OCI-LY3 (cell line): Measurements from ENCODE around the gene ZNF182.

Source experiments
- H2AFZ ChIP-seq: fragments of 200-600, 300-600 bp; shearing (Covaris generic); 2 replicates; pipeline ENCODE4 v1.6.0; 2014; ENCODE audit warnings: antibody characterized with exemption, low read depth, low read length
- H3K27ac ChIP-seq: fragments of 200-600, 300-600 bp; sonication (generic); 2 replicates; pipeline ENCODE4 v1.5.1; 2014; ENCODE audit warnings: mild to moderate bottlenecking, low read length, moderate library complexity, mixed read lengths
- H3K27me3 ChIP-seq: fragments of 200-600, 300-600 bp; sonication (generic); 2 replicates; pipeline ENCODE4 v1.6.1; 2014; ENCODE audit warnings: low read depth, low read length, mixed read lengths
- H3K36me3 ChIP-seq: fragments of 200-600, 300-600 bp; sonication (generic); replicated peaks from 2 replicates; pipeline ENCODE3; 2014; ENCODE audit warnings: low read depth, low read length, mixed read lengths
- H3K4me1 ChIP-seq: fragments of 300-600, 200-600 bp; sonication (generic); 2 replicates; pipeline ENCODE4 v1.6.1; 2014; ENCODE audit warnings: low read length, mixed read lengths
- H3K4me2 ChIP-seq: fragments of 200-600, 300-600 bp; sonication (generic); 2 replicates; pipeline ENCODE4 v1.6.1; 2014; ENCODE audit warnings: low read length, mixed read lengths
- H3K4me3 ChIP-seq: fragments of 300-600, 200-600 bp; sonication (generic); 2 replicates; pipeline ENCODE4 v1.5.1; 2014; ENCODE audit warnings: antibody characterized with exemption, mild to moderate bottlenecking, low read length, moderate library complexity
- H3K79me2 ChIP-seq: fragments of 300-600, 200-600 bp; shearing (Covaris generic); 2 replicates; pipeline ENCODE4 v1.6.1; 2014; ENCODE audit warnings: mild to moderate bottlenecking, low read length, mixed read lengths
- H3K9ac ChIP-seq: fragments of 300-600, 200-600 bp; shearing (Covaris generic); 2 replicates; pipeline ENCODE4 v1.6.0; 2014; ENCODE audit warnings: mild to moderate bottlenecking, low read length, moderate library complexity
- H3K9me3 ChIP-seq: fragments of 200-600, 300-600 bp; shearing (Covaris generic); 2 replicates; pipeline ENCODE4 v1.6.1; 2014; ENCODE audit warnings: low read length, mixed read lengths; ENCODE audit not compliant: insufficient read depth
- H4K20me1 ChIP-seq: fragments of 200-600, 300-600 bp; sonication (generic); 2 replicates; pipeline ENCODE4 v1.6.1; 2016; ENCODE audit warnings: low read length, mixed read lengths; ENCODE audit not compliant: insufficient read depth
- CTCF ChIP-seq: fragments of 200-600, 300-600 bp; sonication (generic); IDR thresholded peaks from 2 replicates; pipeline ENCODE4 v1.5.1; 2014; ENCODE audit warnings: antibody characterized with exemption, low read length, low read depth
- EZH2phosphoT487 ChIP-seq: fragments of 200-600 bp; shearing (Covaris generic); IDR thresholded peaks from 2 replicates; pipeline ENCODE4 v1.6.1; 2018; ENCODE audit warnings: antibody characterized with exemption, mixed run types, low read depth

The ZNF182 gene

DNA sequence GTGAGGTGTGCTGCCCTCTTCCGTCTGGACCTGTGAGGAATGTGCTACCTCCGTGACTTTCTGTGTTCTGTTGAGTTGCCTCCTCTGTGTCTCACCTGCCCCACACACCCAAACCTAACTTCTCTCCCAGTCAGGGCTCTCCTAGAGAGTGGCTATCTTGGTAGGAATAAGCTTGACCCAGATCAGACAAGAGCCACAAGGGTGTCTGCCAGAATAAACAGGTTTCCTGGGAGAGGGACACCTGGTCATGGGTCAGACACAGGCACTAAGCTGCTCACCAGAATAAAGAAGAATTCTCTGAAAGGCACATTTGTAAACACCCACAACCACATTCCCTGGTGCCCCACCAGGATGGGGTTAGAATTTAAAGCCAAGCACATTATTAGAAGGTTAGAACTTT, 11.1 kb downstream of the ZNF182 start:
- Histone ChIP-seq H3K27me3 (no peaks in the 10 kb centered on the region), H3K79me2 (peaks cover 27% of the 10 kb centered on the region), H4K20me1 (no peaks in the 10 kb centered on the region), H3K27ac (no peak overlapping the region), H3K4me2 (no peak overlapping the region), H3K36me3 (peaks cover 82% of the 10 kb centered on the region), H2AFZ (no peak overlapping the region), H3K9ac (no peak overlapping the region), H3K4me1 (no peaks in the 10 kb centered on the region), H3K4me3 (no peak overlapping the region), H3K9me3 (no peaks in the 10 kb centered on the region; the same call in 1 of the 2 replicates)
- TF ChIP-seq CTCF (no peak), EZH2phosphoT487 (no peak)

GRCh38 chrX:47992095-47992380, 11.8 kb downstream of the ZNF182 start:
- H3K9ac ChIP-seq, result no peak overlapping the region
- peaks cover 27% of the 10 kb centered on the region for H3K79me2 ChIP-seq
- H3K4me2 ChIP-seq, result no peak overlapping the region
- H3K9me3 ChIP-seq, result no peaks in the 10 kb centered on the region; the same call in 1 of the 2 replicates
- H3K4me3 ChIP-seq, result no peak overlapping the region
- TF ChIP-seq EZH2phosphoT487 (no peak), CTCF (no peak)
- H2AFZ ChIP-seq, result no peak overlapping the region
- peaks cover 87% of the 10 kb centered on the region for H3K36me3 ChIP-seq
- H4K20me1 ChIP-seq, result no peaks in the 10 kb centered on the region
- no peak overlapping the region for H3K27ac ChIP-seq
- H3K4me1 ChIP-seq, result no peaks in the 10 kb centered on the region
- H3K27me3 ChIP-seq, result no peaks in the 10 kb centered on the region

DNA sequence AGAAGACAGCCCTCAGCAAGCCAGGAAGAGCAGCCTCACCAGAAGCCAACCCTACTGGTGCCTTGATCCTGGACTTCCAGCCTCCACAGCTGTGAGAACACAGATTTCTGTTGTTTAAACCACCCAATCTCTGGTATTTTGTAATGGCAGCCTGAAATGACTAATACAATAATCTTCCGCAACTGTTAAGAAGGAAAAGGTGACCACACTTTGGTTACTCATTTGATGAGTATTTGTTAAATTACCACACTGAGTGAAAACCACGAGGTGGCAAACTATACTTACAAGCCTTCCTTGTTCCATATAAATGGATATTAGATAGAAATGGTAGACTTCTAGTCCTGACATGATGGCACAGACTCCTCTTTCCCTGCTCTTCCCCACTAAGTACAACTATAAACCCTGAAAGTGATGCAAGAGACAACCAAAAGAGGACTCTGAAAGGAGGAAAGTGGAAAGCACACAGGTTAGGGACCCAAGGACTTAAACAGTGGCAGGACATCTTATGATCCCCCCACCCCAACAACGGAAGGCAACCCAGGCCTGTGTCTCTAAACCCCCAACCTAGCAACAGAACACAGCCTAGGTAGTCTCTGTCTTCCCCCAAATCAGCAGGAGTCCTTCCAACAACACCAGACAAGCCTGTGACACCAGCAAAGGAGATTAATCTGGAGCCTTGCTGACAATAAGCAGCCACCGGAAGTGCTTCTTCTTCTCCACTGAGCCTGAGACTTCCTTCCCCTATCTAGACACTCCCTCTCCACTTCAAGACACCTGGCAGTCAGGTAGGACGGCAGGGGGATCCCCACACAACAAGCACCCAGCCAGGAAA, 12.3 kb downstream of the ZNF182 start:
- peaks cover 27% of the 10 kb centered on the region for H3K79me2 ChIP-seq
- H3K9me3 ChIP-seq, result no peaks in the 10 kb centered on the region; the same call in 1 of the 2 replicates
- TF ChIP-seq CTCF (no peak), EZH2phosphoT487 (no peak)
- no peak overlapping the region for H3K4me2 ChIP-seq
- no peaks in the 10 kb centered on the region for H3K4me1 ChIP-seq
- no peak overlapping the region for H3K9ac ChIP-seq
- H3K27ac ChIP-seq, result no peak overlapping the region
- no peak overlapping the region for H3K4me3 ChIP-seq
- H4K20me1 ChIP-seq, result no peaks in the 10 kb centered on the region
- H3K27me3 ChIP-seq, result no peaks in the 10 kb centered on the region
- peaks cover 87% of the 10 kb centered on the region for H3K36me3 ChIP-seq
- H2AFZ ChIP-seq, result no peak overlapping the region

GRCh38 chrX:47976254-47977151, 27.3 kb downstream of the ZNF182 start:
- Histone ChIP-seq H3K4me2 (peak overlapping the region; percentile 11; the same call in 1 of the 2 replicates), H3K4me1 (peaks cover 15% of the 10 kb centered on the region), H3K36me3 (peaks cover 84% of the 10 kb centered on the region), H4K20me1 (no peaks in the 10 kb centered on the region), H3K9ac (no peak overlapping the region), H2AFZ (no peak overlapping the region), H3K9me3 (peaks cover 61% of the 10 kb centered on the region), H3K27me3 (no peaks in the 10 kb centered on the region), H3K4me3 (no peak overlapping the region), H3K27ac (peak overlapping the region; percentile 92), H3K79me2 (no peaks in the 10 kb centered on the region)
- TF ChIP-seq EZH2phosphoT487, result no peak
- no peak for TF ChIP-seq CTCF
